Left lobe of liver (tissue), 2 donors: ENCODE data around the gene CD47. TPM values are rescaled to one million over a fixed set of nuclear protein-coding genes. Genes with fewer than 3 reads are reported as not detected.

ENCODE experiments used
- ATAC-seq: fragments of 200-7000 bp; cut with Tn5 transposase; one replicate; pipeline ENCODE4 v1.9.1; 2020; ENCODE audit warnings: mild to moderate bottlenecking, moderate library complexity
- DNase-seq: peaks from one replicate; pipeline ENCODE4 v3.0.0-alpha.2; 2020; ENCODE audit warnings: low spot score
- total RNA-seq: library from RNA; stranded (reverse); gene quantifications from one replicate; pipeline ENCODE4 v1.2.1, GENCODE V29; 2021
- donor health status: DM: no; HTN: no; CAD: no; lungs with moderate emphysema.
- donor health status: DM: no; HTN: yes; CAD: no.

CD47 gene
- total RNA-seq, 1 donor from 2014 or later, result 21.8 TPM

GRCh38 chr3:108018552-108018951 lies 72.3 kb downstream of the CD47 start:
- no peak for ATAC-seq
- no peak for DNase-seq

- ATAC-seq, result no peak
- no peak for DNase-seq
Observed at GRCh38 chr3:108017587-108017986, 73.2 kb downstream of the CD47 start.

- ATAC-seq (no peak), DNase-seq (no peak)
Observed at GRCh38 chr3:108014943-108015342, 75.9 kb downstream of the CD47 start.

GRCh38 chr3:108013141-108014055 lies 77.4 kb downstream of the CD47 start:
- ATAC-seq (peak; percentile 14), DNase-seq (no peak)

- no peak for ATAC-seq
- DNase-seq, result no peak
Observed at GRCh38 chr3:108012304-108012703, 78.5 kb downstream of the CD47 start.

GRCh38 chr3:108011616-108012015 lies 79.2 kb downstream of the CD47 start:
- DNase-seq (no peak), ATAC-seq (no peak)

GRCh38 chr3:108008931-108009639 lies 81.7 kb downstream of the CD47 start:
- DNase-seq (no peak), ATAC-seq (no peak)

- ATAC-seq, result no peak
- DNase-seq, result no peak
Observed at GRCh38 chr3:108008106-108008505, 82.7 kb downstream of the CD47 start.

GRCh38 chr3:108006881-108007331 lies 83.9 kb downstream of the CD47 start:
- no peak for DNase-seq
- no peak for ATAC-seq

GRCh38 chr3:108006077-108006771 lies 84.6 kb downstream of the CD47 start:
- ATAC-seq (peak; percentile 91), DNase-seq (peak; percentile 58)

GRCh38 chr3:108004647-108005046 lies 86.2 kb downstream of the CD47 start:
- ATAC-seq, result no peak
- no peak for DNase-seq

GRCh38 chr3:108001457-108001856 lies 89.4 kb downstream of the CD47 start:
- ATAC-seq (no peak), DNase-seq (no peak)

- ATAC-seq (no peak), DNase-seq (no peak)
Observed at GRCh38 chr3:107999215-107999775, 91.5 kb downstream of the CD47 start.

GRCh38 chr3:107997671-107998070 lies 93.2 kb downstream of the CD47 start:
- DNase-seq (no peak), ATAC-seq (no peak)

- DNase-seq, result no peak
- ATAC-seq, result no peak
Observed at GRCh38 chr3:107995823-107996222, 95.0 kb downstream of the CD47 start.

- ATAC-seq (no peak), DNase-seq (no peak)
Observed at GRCh38 chr3:107994956-107995715, 95.7 kb downstream of the CD47 start.

GRCh38 chr3:107994181-107994580 lies 96.7 kb downstream of the CD47 start:
- ATAC-seq (no peak), DNase-seq (no peak)

GRCh38 chr3:107993771-107994170 lies 97.1 kb downstream of the CD47 start:
- DNase-seq, result no peak
- ATAC-seq, result no peak
